Esophagus muscularis mucosa (tissue), 4 donors: ENCODE results near the gene LRAT.

Source experiments
- CTCF ChIP-seq, 3 experiments: fragments of 200-600 bp in 2 of 3; fragments of 450-650 bp in 1 of 3; sonication (generic) in 2 of 3; IDR thresholded peaks; one replicate each; pipeline ENCODE4 v1.5.1; 2017 to 2019; ENCODE audit warnings: antibody characterized with exemption in 3 of 3, mild to moderate bottlenecking in 2 of 3, moderate library complexity in 1 of 3
- EP300 ChIP-seq: sonication (generic); formaldehyde crosslinking; IDR thresholded peaks from one replicate; pipeline ENCODE4 v1.6.1; 2017; ENCODE audit warnings: antibody characterized with exemption
- POLR2A ChIP-seq: fragments of 450-650 bp; IDR thresholded peaks from one replicate; pipeline ENCODE4 v1.6.1; 2017; ENCODE audit warnings: antibody characterized with exemption, moderate library complexity, mild to moderate bottlenecking, low read depth
- POLR2AphosphoS5 ChIP-seq, 2 donors: sonication (generic); formaldehyde crosslinking; IDR thresholded peaks; one replicate each; pipeline ENCODE4 v1.6.1; 2017; ENCODE audit warnings: antibody characterized with exemption in 2 of 2

GRCh38 chr4:154711522-154711921 is 32.3 kb upstream of the LRAT start:
- no peak for TF ChIP-seq POLR2A
- TF ChIP-seq CTCF (IDR thresholded peaks at IDR 0.05), result no peak
- TF ChIP-seq POLR2AphosphoS5 (IDR thresholded peaks at IDR 0.05), result no peak
- TF ChIP-seq EP300, result no peak
